ENCODE data around the gene ZNF793. TPM values are rescaled to one million over a fixed set of nuclear protein-coding genes. Genes with fewer than 3 reads are reported as not detected.

The ZNF793 gene
- 11.4 TPM for total RNA-seq

GRCh38 chr19:37506387-37507166, at the start of gene ZNF793:
ZNF793 (plus strand) TSS chr19:37506939; CDS start chr19:37523440, 16,501 bp downstream.

GRCh38 chr19:37466798-37467607, 39.7 kb upstream of the ZNF793 start, which contains the start of gene ZNF569:
ZNF569 (minus strand) TSS chr19:37467444; CDS start chr19:37444921, 22,523 bp downstream.

GRCh38 chr19:37468961-37469777, 37.6 kb upstream of the ZNF793 start, which contains the start of gene ZNF570:
ZNF570 (plus strand) TSS chr19:37469356; CDS start chr19:37470355, 999 bp downstream.

Other genes starting within 250 kb of the ZNF793 start
- gene ZNF527, start 135.8 kb upstream of the ZNF793 start, total RNA-seq: 9.6 TPM
- gene ZNF569, start 39.5 kb upstream of the ZNF793 start, total RNA-seq: 7.8 TPM
- 6.2 TPM for gene ZNF570, start 37.6 kb upstream of the ZNF793 start, total RNA-seq
- gene ZNF571, start 87.9 kb downstream of the ZNF793 start, total RNA-seq: 11.4 TPM
- 1.9 TPM for gene ZNF540, start 87.9 kb downstream of the ZNF793 start, total RNA-seq
- 19.9 TPM for gene ZFP30, start 148.5 kb downstream of the ZNF793 start, total RNA-seq
- 9.3 TPM for gene ZNF607, start 212.8 kb downstream of the ZNF793 start, total RNA-seq